ENCODE results near the gene MGAT4C.

The MGAT4C gene

GRCh38 chr12:85993746-85994145, 262.4 kb downstream of the MGAT4C start:
- 90 to 91% methylated on average over 2 to 4 of the region's 4 CpGs for WGBS, 2 experiments (ENCODE audit: insufficient coverage in 2 of 2)
- H3K9me3 ChIP-seq (ENCODE audit: control insufficient read depth, low read length), result peaks cover 11% of the 10 kb centered on the region
- no peak overlapping the region for H3K4me3 ChIP-seq (ENCODE audit: extremely low read depth, insufficient read depth, low read length, poor library complexity, severe bottlenecking)
- no peaks in the 10 kb centered on the region for H3K4me1 ChIP-seq (ENCODE audit: control insufficient read depth, insufficient read depth, low read length, poor library complexity, severe bottlenecking)
- H3K27ac ChIP-seq (ENCODE audit: low read depth, low read length, severe bottlenecking), result no peak overlapping the region
- H3K36me3 ChIP-seq (ENCODE audit: control insufficient read depth, insufficient read depth, low read length), result no peaks in the 10 kb centered on the region

GRCh38 chr12:85985996-85986395, 270.2 kb downstream of the MGAT4C start:
- H3K4me1 ChIP-seq (ENCODE audit: control insufficient read depth, insufficient read depth, low read length, poor library complexity, severe bottlenecking), result no peaks in the 10 kb centered on the region
- no peak overlapping the region for H3K27ac ChIP-seq (ENCODE audit: low read depth, low read length, severe bottlenecking)
- no peak overlapping the region for H3K4me3 ChIP-seq (ENCODE audit: extremely low read depth, insufficient read depth, low read length, poor library complexity, severe bottlenecking)
- H3K36me3 ChIP-seq (ENCODE audit: control insufficient read depth, insufficient read depth, low read length), result no peaks in the 10 kb centered on the region
- no peaks in the 10 kb centered on the region for H3K9me3 ChIP-seq (ENCODE audit: control insufficient read depth, low read length)

GRCh38 chr12:85983601-85984000, 272.6 kb downstream of the MGAT4C start:
- Histone ChIP-seq H3K4me1 (ENCODE audit: control insufficient read depth, insufficient read depth, low read length, poor library complexity, severe bottlenecking) (no peaks in the 10 kb centered on the region), H3K4me3 (ENCODE audit: extremely low read depth, insufficient read depth, low read length, poor library complexity, severe bottlenecking) (no peak overlapping the region), H3K36me3 (ENCODE audit: control insufficient read depth, insufficient read depth, low read length) (no peaks in the 10 kb centered on the region), H3K27ac (ENCODE audit: low read depth, low read length, severe bottlenecking) (no peak overlapping the region), H3K9me3 (ENCODE audit: control insufficient read depth, low read length) (no peaks in the 10 kb centered on the region)
- WGBS, 2 experiments (ENCODE audit: insufficient coverage in 2 of 2), result no CpG with 5 or more reads among the region's 5 CpGs

- WGBS, 2 experiments (ENCODE audit: insufficient coverage in 2 of 2), result no CpG with 5 or more reads among the region's 4 CpGs
- Histone ChIP-seq H3K4me1 (ENCODE audit: control insufficient read depth, insufficient read depth, low read length, poor library complexity, severe bottlenecking) (no peaks in the 10 kb centered on the region), H3K4me3 (ENCODE audit: extremely low read depth, insufficient read depth, low read length, poor library complexity, severe bottlenecking) (no peak overlapping the region), H3K36me3 (ENCODE audit: control insufficient read depth, insufficient read depth, low read length) (no peaks in the 10 kb centered on the region), H3K9me3 (ENCODE audit: control insufficient read depth, low read length) (no peaks in the 10 kb centered on the region), H3K27ac (ENCODE audit: low read depth, low read length, severe bottlenecking) (no peak overlapping the region)
Measured at GRCh38 chr12:85979641-85980040, 276.6 kb downstream of the MGAT4C start.

- no peaks in the 10 kb centered on the region for H3K4me1 ChIP-seq (ENCODE audit: control insufficient read depth, insufficient read depth, low read length, poor library complexity, severe bottlenecking)
- no peak overlapping the region for H3K4me3 ChIP-seq (ENCODE audit: extremely low read depth, insufficient read depth, low read length, poor library complexity, severe bottlenecking)
- no peaks in the 10 kb centered on the region for H3K9me3 ChIP-seq (ENCODE audit: control insufficient read depth, low read length)
- no CpG with 5 or more reads among the region's 1 CpG for WGBS, 2 experiments (ENCODE audit: insufficient coverage in 2 of 2)
- no peaks in the 10 kb centered on the region for H3K36me3 ChIP-seq (ENCODE audit: control insufficient read depth, insufficient read depth, low read length)
- no peak overlapping the region for H3K27ac ChIP-seq (ENCODE audit: low read depth, low read length, severe bottlenecking)
Measured at GRCh38 chr12:85975716-85976115, 280.5 kb downstream of the MGAT4C start.

GRCh38 chr12:85971800-85972199, 284.4 kb downstream of the MGAT4C start:
- H3K4me3 ChIP-seq (ENCODE audit: extremely low read depth, insufficient read depth, low read length, poor library complexity, severe bottlenecking), result no peak overlapping the region
- H3K36me3 ChIP-seq (ENCODE audit: control insufficient read depth, insufficient read depth, low read length), result no peaks in the 10 kb centered on the region
- no peaks in the 10 kb centered on the region for H3K4me1 ChIP-seq (ENCODE audit: control insufficient read depth, insufficient read depth, low read length, poor library complexity, severe bottlenecking)
- H3K9me3 ChIP-seq (ENCODE audit: control insufficient read depth, low read length), result no peaks in the 10 kb centered on the region
- H3K27ac ChIP-seq (ENCODE audit: low read depth, low read length, severe bottlenecking), result no peak overlapping the region

- 100% methylated on average over 1 of the region's 1 CpG; no CpG with 5 or more reads in 1 of the 2 experiments for WGBS, 2 experiments (ENCODE audit: insufficient coverage in 2 of 2)
- H3K4me1 ChIP-seq (ENCODE audit: control insufficient read depth, insufficient read depth, low read length, poor library complexity, severe bottlenecking), result no peaks in the 10 kb centered on the region
- H3K27ac ChIP-seq (ENCODE audit: low read depth, low read length, severe bottlenecking), result no peak overlapping the region
Measured at GRCh38 chr12:85968606-85969005, 287.6 kb downstream of the MGAT4C start.

GRCh38 chr12:85963326-85963725, 292.9 kb downstream of the MGAT4C start:
- H3K4me3 ChIP-seq (ENCODE audit: extremely low read depth, insufficient read depth, low read length, poor library complexity, severe bottlenecking), result no peak overlapping the region
- H3K4me1 ChIP-seq (ENCODE audit: control insufficient read depth, insufficient read depth, low read length, poor library complexity, severe bottlenecking), result no peaks in the 10 kb centered on the region
- no peaks in the 10 kb centered on the region for H3K36me3 ChIP-seq (ENCODE audit: control insufficient read depth, insufficient read depth, low read length)
- H3K9me3 ChIP-seq (ENCODE audit: control insufficient read depth, low read length), result no peaks in the 10 kb centered on the region
- H3K27ac ChIP-seq (ENCODE audit: low read depth, low read length, severe bottlenecking), result no peak overlapping the region

More at GRCh38 chr12:85968606-85969005, 287.6 kb downstream of the MGAT4C start:
- no peaks in the 10 kb centered on the region for H3K36me3 ChIP-seq (ENCODE audit: control insufficient read depth, insufficient read depth, low read length)
- no peak overlapping the region for H3K4me3 ChIP-seq (ENCODE audit: extremely low read depth, insufficient read depth, low read length, poor library complexity, severe bottlenecking)
- no peaks in the 10 kb centered on the region for H3K9me3 ChIP-seq (ENCODE audit: control insufficient read depth, low read length)

- Histone ChIP-seq H3K36me3 (ENCODE audit: control insufficient read depth, insufficient read depth, low read length) (no peaks in the 10 kb centered on the region), H3K9me3 (ENCODE audit: control insufficient read depth, low read length) (no peaks in the 10 kb centered on the region), H3K4me1 (ENCODE audit: control insufficient read depth, insufficient read depth, low read length, poor library complexity, severe bottlenecking) (no peaks in the 10 kb centered on the region), H3K4me3 (ENCODE audit: extremely low read depth, insufficient read depth, low read length, poor library complexity, severe bottlenecking) (no peak overlapping the region), H3K27ac (ENCODE audit: low read depth, low read length, severe bottlenecking) (no peak overlapping the region)
- no CpG with 5 or more reads among the region's 2 CpGs for WGBS, 2 experiments (ENCODE audit: insufficient coverage in 2 of 2)
Measured at GRCh38 chr12:85956081-85956480, 300.1 kb downstream of the MGAT4C start.

GRCh38 chr12:85955127-85955526, 301.1 kb downstream of the MGAT4C start:
- Histone ChIP-seq H3K4me1 (ENCODE audit: control insufficient read depth, insufficient read depth, low read length, poor library complexity, severe bottlenecking) (no peaks in the 10 kb centered on the region), H3K9me3 (ENCODE audit: control insufficient read depth, low read length) (no peaks in the 10 kb centered on the region), H3K27ac (ENCODE audit: low read depth, low read length, severe bottlenecking) (no peak overlapping the region), H3K36me3 (ENCODE audit: control insufficient read depth, insufficient read depth, low read length) (no peaks in the 10 kb centered on the region), H3K4me3 (ENCODE audit: extremely low read depth, insufficient read depth, low read length, poor library complexity, severe bottlenecking) (no peak overlapping the region)
- no CpG with 5 or more reads among the region's 1 CpG for WGBS, 2 experiments (ENCODE audit: insufficient coverage in 2 of 2)

GRCh38 chr12:85951823-85952222, 304.4 kb downstream of the MGAT4C start:
- H3K27ac ChIP-seq (ENCODE audit: low read depth, low read length, severe bottlenecking), result no peak overlapping the region
- no peaks in the 10 kb centered on the region for H3K36me3 ChIP-seq (ENCODE audit: control insufficient read depth, insufficient read depth, low read length)
- no peaks in the 10 kb centered on the region for H3K9me3 ChIP-seq (ENCODE audit: control insufficient read depth, low read length)
- no peak overlapping the region for H3K4me3 ChIP-seq (ENCODE audit: extremely low read depth, insufficient read depth, low read length, poor library complexity, severe bottlenecking)
- WGBS, 2 experiments (ENCODE audit: insufficient coverage in 2 of 2), result no CpG with 5 or more reads among the region's 1 CpG
- H3K4me1 ChIP-seq (ENCODE audit: control insufficient read depth, insufficient read depth, low read length, poor library complexity, severe bottlenecking), result no peaks in the 10 kb centered on the region

- Histone ChIP-seq H3K9me3 (ENCODE audit: control insufficient read depth, low read length) (no peaks in the 10 kb centered on the region), H3K4me3 (ENCODE audit: extremely low read depth, insufficient read depth, low read length, poor library complexity, severe bottlenecking) (no peak overlapping the region), H3K4me1 (ENCODE audit: control insufficient read depth, insufficient read depth, low read length, poor library complexity, severe bottlenecking) (no peaks in the 10 kb centered on the region), H3K36me3 (ENCODE audit: control insufficient read depth, insufficient read depth, low read length) (no peaks in the 10 kb centered on the region), H3K27ac (ENCODE audit: low read depth, low read length, severe bottlenecking) (no peak overlapping the region)
- 0 to 14% methylated on average over 1 of the region's 1 CpG for WGBS, 2 experiments (ENCODE audit: insufficient coverage in 2 of 2)
Measured at GRCh38 chr12:85949253-85949652, 306.9 kb downstream of the MGAT4C start.

All from mesodermal cell (in vitro differentiated cells).